Measurements from ENCODE around the gene OR52R1.
"Not testable (repeated sequence)": the region's sequence is repeated elsewhere in the genome, so short reads cannot be mapped to it uniquely, and the experiment has no call there.

OR52R1 gene

GRCh38 chr11:4808476-4808875 lies 4.3 kb upstream of the OR52R1 start:
- TF ChIP-seq, protein P1, sequence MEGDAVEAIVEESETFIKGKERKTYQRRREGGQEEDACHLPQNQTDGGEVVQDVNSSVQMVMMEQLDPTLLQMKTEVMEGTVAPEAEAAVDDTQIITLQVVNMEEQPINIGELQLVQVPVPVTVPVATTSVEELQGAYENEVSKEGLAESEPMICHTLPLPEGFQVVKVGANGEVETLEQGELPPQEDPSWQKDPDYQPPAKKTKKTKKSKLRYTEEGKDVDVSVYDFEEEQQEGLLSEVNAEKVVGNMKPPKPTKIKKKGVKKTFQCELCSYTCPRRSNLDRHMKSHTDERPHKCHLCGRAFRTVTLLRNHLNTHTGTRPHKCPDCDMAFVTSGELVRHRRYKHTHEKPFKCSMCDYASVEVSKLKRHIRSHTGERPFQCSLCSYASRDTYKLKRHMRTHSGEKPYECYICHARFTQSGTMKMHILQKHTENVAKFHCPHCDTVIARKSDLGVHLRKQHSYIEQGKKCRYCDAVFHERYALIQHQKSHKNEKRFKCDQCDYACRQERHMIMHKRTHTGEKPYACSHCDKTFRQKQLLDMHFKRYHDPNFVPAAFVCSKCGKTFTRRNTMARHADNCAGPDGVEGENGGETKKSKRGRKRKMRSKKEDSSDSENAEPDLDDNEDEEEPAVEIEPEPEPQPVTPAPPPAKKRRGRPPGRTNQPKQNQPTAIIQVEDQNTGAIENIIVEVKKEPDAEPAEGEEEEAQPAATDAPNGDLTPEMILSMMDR (IDR thresholded peaks at IDR 0.05; ENCODE audit: low read length) = no peak
- TF ChIP-seq EZH2 (optimal IDR thresholded peaks at IDR 0.05; ENCODE audit: low read depth, low read length) (no peak), EZH2phosphoT487 (IDR thresholded peaks at IDR 0.05; ENCODE audit: low read length) (no peak)
- Histone ChIP-seq H3K4me2 (ENCODE audit: low read depth, low read length) (no peak overlapping the region), H3F3A (ENCODE audit: insufficient read depth, low read length) (no peaks in the 10 kb centered on the region), H3K9me2 (replicated peaks; ENCODE audit: insufficient read depth, low read length) (no peaks in the 10 kb centered on the region), H4K20me1 (ENCODE audit: insufficient read depth, low read length) (no peaks in the 10 kb centered on the region), H3K4me3 (ENCODE audit: low read length) (no peak overlapping the region), H3K27ac (ENCODE audit: low read length) (no peak overlapping the region), H3K27me3 (replicated peaks; ENCODE audit: insufficient read depth, low read length) (no peaks in the 10 kb centered on the region), H3K79me2 (ENCODE audit: low read length) (no peaks in the 10 kb centered on the region), H3K9me3 (replicated peaks; ENCODE audit: insufficient read depth, low read length) (no peaks in the 10 kb centered on the region), H2AFZ (ENCODE audit: low read length) (no peak overlapping the region), H3K4me1 (ENCODE audit: low read length) (no peaks in the 10 kb centered on the region), H3K9ac (ENCODE audit: low read length) (no peak overlapping the region), H3K36me3 (replicated peaks; ENCODE audit: insufficient read depth, low read length) (no peaks in the 10 kb centered on the region)
- no peak for DNase-seq

DNA sequence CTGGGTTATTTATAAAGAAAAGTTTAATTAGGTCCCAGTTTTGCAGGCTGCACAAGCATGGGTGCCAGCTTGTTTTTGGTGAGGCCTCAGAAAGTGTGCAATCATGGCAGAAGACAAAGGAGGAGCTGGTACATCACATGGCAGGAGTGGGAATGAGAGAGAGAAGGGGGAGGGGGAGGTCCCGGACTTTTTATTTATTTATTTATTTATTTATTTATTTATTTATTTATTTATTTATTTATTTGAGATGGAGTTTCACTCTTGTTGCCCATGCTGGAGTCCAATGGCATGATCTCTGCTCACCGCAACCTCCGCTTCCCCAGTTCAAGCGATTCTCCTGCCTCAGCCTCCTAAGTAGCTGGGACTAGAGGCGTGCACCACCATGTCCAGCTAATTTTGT lies 2.9 kb downstream of the OR52R1 start:
- H3K4me3 ChIP-seq (ENCODE audit: low read length); H3K4me2 ChIP-seq (ENCODE audit: low read depth, low read length); H3K27ac ChIP-seq (ENCODE audit: low read length); H3K9ac ChIP-seq (ENCODE audit: low read length); H3F3A ChIP-seq (ENCODE audit: insufficient read depth, low read length); H3K79me2 ChIP-seq (ENCODE audit: low read length); H3K27me3 ChIP-seq (replicated peaks; ENCODE audit: insufficient read depth, low read length); H3K9me2 ChIP-seq (replicated peaks; ENCODE audit: insufficient read depth, low read length); DNase-seq; H3K36me3 ChIP-seq (replicated peaks; ENCODE audit: insufficient read depth, low read length); H3K9me3 ChIP-seq (replicated peaks; ENCODE audit: insufficient read depth, low read length); H4K20me1 ChIP-seq (ENCODE audit: insufficient read depth, low read length); H2AFZ ChIP-seq (ENCODE audit: low read length); H3K4me1 ChIP-seq (ENCODE audit: low read length): not testable (repeated sequence)

GRCh38 chr11:4798427-4799183 lies 5.6 kb downstream of the OR52R1 start:
- Histone ChIP-seq H3K36me3 (replicated peaks; ENCODE audit: insufficient read depth, low read length) (no peaks in the 10 kb centered on the region), H3K27ac (ENCODE audit: low read length) (no peak overlapping the region), H3K79me2 (ENCODE audit: low read length) (no peaks in the 10 kb centered on the region), H3K9ac (ENCODE audit: low read length) (no peak overlapping the region), H3K9me2 (replicated peaks; ENCODE audit: insufficient read depth, low read length) (no peaks in the 10 kb centered on the region), H3K4me1 (ENCODE audit: low read length) (no peaks in the 10 kb centered on the region), H3K4me2 (ENCODE audit: low read depth, low read length) (no peak overlapping the region), H3F3A (ENCODE audit: insufficient read depth, low read length) (no peaks in the 10 kb centered on the region), H2AFZ (ENCODE audit: low read length) (no peak overlapping the region), H3K4me3 (ENCODE audit: low read length) (no peak overlapping the region), H4K20me1 (ENCODE audit: insufficient read depth, low read length) (no peaks in the 10 kb centered on the region), H3K27me3 (replicated peaks; ENCODE audit: insufficient read depth, low read length) (no peaks in the 10 kb centered on the region), H3K9me3 (replicated peaks; ENCODE audit: insufficient read depth, low read length) (no peaks in the 10 kb centered on the region)
- TF ChIP-seq EZH2phosphoT487 (IDR thresholded peaks at IDR 0.05; ENCODE audit: low read length) (no peak), EZH2 (optimal IDR thresholded peaks at IDR 0.05; ENCODE audit: low read depth, low read length) (no peak)
- TF ChIP-seq, protein P1 (IDR thresholded peaks at IDR 0.05; ENCODE audit: low read length) = no peak
- DNase-seq = no peak

GRCh38 chr11:4797206-4797605 lies 7.0 kb downstream of the OR52R1 start:
- Histone ChIP-seq H3K9me2 (replicated peaks; ENCODE audit: insufficient read depth, low read length) (no peaks in the 10 kb centered on the region), H3F3A (ENCODE audit: insufficient read depth, low read length) (no peaks in the 10 kb centered on the region), H3K9ac (ENCODE audit: low read length) (no peak overlapping the region), H3K36me3 (replicated peaks; ENCODE audit: insufficient read depth, low read length) (no peaks in the 10 kb centered on the region), H3K4me1 (ENCODE audit: low read length) (no peaks in the 10 kb centered on the region), H2AFZ (ENCODE audit: low read length) (no peak overlapping the region), H3K27me3 (replicated peaks; ENCODE audit: insufficient read depth, low read length) (no peaks in the 10 kb centered on the region), H3K9me3 (replicated peaks; ENCODE audit: insufficient read depth, low read length) (no peaks in the 10 kb centered on the region), H3K4me3 (ENCODE audit: low read length) (no peak overlapping the region), H3K27ac (ENCODE audit: low read length) (no peak overlapping the region), H4K20me1 (ENCODE audit: insufficient read depth, low read length) (no peaks in the 10 kb centered on the region), H3K79me2 (ENCODE audit: low read length) (no peaks in the 10 kb centered on the region), H3K4me2 (ENCODE audit: low read depth, low read length) (no peak overlapping the region)
- no peak for TF ChIP-seq EZH2 (optimal IDR thresholded peaks at IDR 0.05; ENCODE audit: low read depth, low read length)
- TF ChIP-seq, protein P1 (IDR thresholded peaks at IDR 0.05; ENCODE audit: low read length) = no peak
- no peak for TF ChIP-seq EZH2phosphoT487 (IDR thresholded peaks at IDR 0.05; ENCODE audit: low read length)
- DNase-seq = no peak
